ENCODE measurements around the gene BBS9. TPM values are rescaled to one million over a fixed set of nuclear protein-coding genes. Genes with fewer than 3 reads are reported as not detected.

BBS9 gene
- polyA plus RNA-seq, 1 donor from 2014 or later, result 9.8 TPM

GRCh38 chr7:33642312-33642711 is 512.9 kb downstream of the BBS9 start:
- no peak overlapping the region for H3K27ac ChIP-seq (ENCODE audit: low read length)

GRCh38 chr7:33643530-33643929 is 514.2 kb downstream of the BBS9 start:
- Histone ChIP-seq H3K9me2 (ENCODE audit: insufficient read depth, low read length) (no peaks in the 10 kb centered on the region), H3K79me2 (replicated peaks; ENCODE audit: insufficient read depth, low read length) (no peaks in the 10 kb centered on the region), H3K9me3 (ENCODE audit: low read length) (no peaks in the 10 kb centered on the region), H3K27me3 (ENCODE audit: insufficient read depth, low read depth, low read length) (no peaks in the 10 kb centered on the region), H3K27ac (ENCODE audit: low read length) (no peak overlapping the region), H3K4me3 (ENCODE audit: low read length) (no peak overlapping the region), H3F3A (ENCODE audit: insufficient read depth, low read length, poor library complexity, severe bottlenecking) (no peaks in the 10 kb centered on the region), H3K36me3 (ENCODE audit: insufficient read depth, low read length) (no peaks in the 10 kb centered on the region), H3K4me2 (ENCODE audit: low read length) (no peak overlapping the region), H3K9ac (ENCODE audit: low read length) (no peak overlapping the region), H4K20me1 (ENCODE audit: insufficient read depth) (no peaks in the 10 kb centered on the region), H2AFZ (ENCODE audit: low read depth, low read length) (no peak overlapping the region)
- TF ChIP-seq SMC3 (conservative IDR thresholded peaks at IDR 0.05; ENCODE audit: poor library complexity) (no peak), MXI1 (conservative IDR thresholded peaks at IDR 0.05; ENCODE audit: poor library complexity, severe bottlenecking) (no peak), POLR2AphosphoS5 (IDR thresholded peaks at IDR 0.05) (no peak), RAD21 (conservative IDR thresholded peaks at IDR 0.05) (no peak), EZH2 (IDR thresholded peaks at IDR 0.05; ENCODE audit: borderline replicate concordance, insufficient read depth, low read length, poor library complexity, severe bottlenecking) (no peak), EP300 (conservative IDR thresholded peaks at IDR 0.05; ENCODE audit: poor library complexity, severe bottlenecking) (no peak), CTCF (IDR thresholded peaks at IDR 0.05; ENCODE audit: poor library complexity, severe bottlenecking) (no peak)

More at GRCh38 chr7:33642312-33642711, 512.9 kb downstream of the BBS9 start:
- no peaks in the 10 kb centered on the region for H3K27me3 ChIP-seq (ENCODE audit: insufficient read depth, low read depth, low read length)
- H3K4me2 ChIP-seq (ENCODE audit: low read length), result no peak overlapping the region
- TF ChIP-seq TAF1 (IDR thresholded peaks at IDR 0.05; ENCODE audit: low read depth) (no peak), RAD21 (conservative IDR thresholded peaks at IDR 0.05) (no peak), MXI1 (conservative IDR thresholded peaks at IDR 0.05; ENCODE audit: poor library complexity, severe bottlenecking) (no peak), EZH2 (IDR thresholded peaks at IDR 0.05; ENCODE audit: borderline replicate concordance, insufficient read depth, low read length, poor library complexity, severe bottlenecking) (no peak), SMC3 (conservative IDR thresholded peaks at IDR 0.05; ENCODE audit: poor library complexity) (no peak), EP300 (conservative IDR thresholded peaks at IDR 0.05; ENCODE audit: poor library complexity, severe bottlenecking) (no peak), REST (IDR thresholded peaks at IDR 0.05; ENCODE audit: borderline replicate concordance) (no peak), CTCF (IDR thresholded peaks at IDR 0.05; ENCODE audit: poor library complexity, severe bottlenecking) (no peak), POLR2AphosphoS5 (IDR thresholded peaks at IDR 0.05) (no peak)
- H3K79me2 ChIP-seq (replicated peaks; ENCODE audit: insufficient read depth, low read length), result no peaks in the 10 kb centered on the region
- H3K36me3 ChIP-seq (ENCODE audit: insufficient read depth, low read length), result no peaks in the 10 kb centered on the region
- no peak overlapping the region for H3K9ac ChIP-seq (ENCODE audit: low read length)
- H4K20me1 ChIP-seq (ENCODE audit: insufficient read depth), result no peaks in the 10 kb centered on the region
- no peaks in the 10 kb centered on the region for H3K9me3 ChIP-seq (ENCODE audit: low read length)
- no peaks in the 10 kb centered on the region for H3F3A ChIP-seq (ENCODE audit: insufficient read depth, low read length, poor library complexity, severe bottlenecking)
- no peak overlapping the region for H2AFZ ChIP-seq (ENCODE audit: low read depth, low read length)
- H3K9me2 ChIP-seq (ENCODE audit: insufficient read depth, low read length), result no peaks in the 10 kb centered on the region
- no peak overlapping the region for H3K4me3 ChIP-seq (ENCODE audit: low read length)

All from neural cell (in vitro differentiated cells).